SIG-M5 (cell line): ENCODE data around the gene DNAH17.

Experiments
- DNase-seq: peaks from one replicate; lab custom pipeline; 2025; lab: John Stamatoyannopoulos, UW

Gene DNAH17

DNA sequence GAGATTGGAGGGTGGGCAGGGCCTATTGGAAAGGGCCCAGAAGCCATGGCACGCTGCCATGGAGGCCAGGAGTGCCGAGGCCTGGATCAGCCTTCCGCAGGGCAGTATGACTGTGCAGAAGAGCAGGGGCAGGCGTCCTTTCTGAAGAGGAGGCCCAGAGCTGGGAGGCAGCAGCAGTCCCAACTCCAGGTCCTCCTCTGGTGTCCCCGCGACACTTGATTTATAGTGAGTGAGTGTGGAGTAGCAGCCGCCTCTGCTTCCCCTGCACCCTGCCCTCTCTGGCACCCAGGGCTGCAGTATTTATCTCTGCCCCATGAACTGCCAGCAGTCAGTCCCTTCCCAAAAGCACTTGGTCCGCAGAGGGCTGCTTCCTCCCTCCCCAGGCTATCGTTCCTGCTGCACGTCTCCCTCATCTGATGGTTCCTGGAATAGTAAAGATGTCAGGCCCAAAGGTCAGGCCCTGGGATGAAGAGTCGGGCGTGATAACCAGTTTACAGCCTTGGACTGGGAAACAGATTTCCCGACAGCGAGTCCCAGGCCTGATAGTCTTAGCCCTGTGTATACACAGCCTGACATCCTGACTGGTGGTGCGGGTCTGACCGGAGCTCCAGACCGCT, 165.8 kb downstream of the DNAH17 start:
- no peak for DNase-seq

DNA sequence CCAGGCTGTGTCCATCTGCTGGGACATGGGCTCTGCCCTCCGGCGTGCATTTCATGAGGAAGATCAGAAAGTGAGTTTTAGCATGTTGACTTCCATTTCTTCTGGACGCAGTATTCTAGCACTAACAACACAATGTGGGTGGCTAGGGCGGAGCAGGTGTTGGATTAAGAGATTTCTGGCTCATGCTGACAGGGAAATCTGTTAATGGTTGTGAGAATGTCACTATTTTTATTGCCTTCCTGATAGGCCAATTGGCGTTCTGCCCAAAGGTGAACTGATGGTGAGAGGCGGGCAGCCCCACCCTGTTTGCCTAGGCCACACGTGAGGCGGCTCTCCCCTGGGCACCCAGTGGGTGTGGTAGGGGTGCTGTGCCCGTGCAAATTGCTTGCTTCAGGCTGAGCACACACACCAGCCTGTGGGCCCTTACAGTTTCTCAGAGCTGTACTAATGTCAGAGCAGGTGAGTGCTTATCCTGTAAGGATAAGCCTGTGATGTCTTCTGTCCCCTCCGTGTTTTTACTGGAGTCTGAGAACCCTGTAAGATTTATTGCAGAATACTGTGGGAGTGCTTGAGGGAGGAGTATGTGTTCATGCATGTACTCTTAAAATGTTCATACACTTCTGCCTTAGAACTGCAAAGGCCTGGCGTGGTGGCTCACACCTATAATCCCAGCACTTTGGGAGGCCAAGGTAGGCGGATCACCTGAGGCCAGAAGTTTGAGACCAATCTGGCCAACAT, 167.8 kb downstream of the DNAH17 start:
- no peak for DNase-seq

DNA sequence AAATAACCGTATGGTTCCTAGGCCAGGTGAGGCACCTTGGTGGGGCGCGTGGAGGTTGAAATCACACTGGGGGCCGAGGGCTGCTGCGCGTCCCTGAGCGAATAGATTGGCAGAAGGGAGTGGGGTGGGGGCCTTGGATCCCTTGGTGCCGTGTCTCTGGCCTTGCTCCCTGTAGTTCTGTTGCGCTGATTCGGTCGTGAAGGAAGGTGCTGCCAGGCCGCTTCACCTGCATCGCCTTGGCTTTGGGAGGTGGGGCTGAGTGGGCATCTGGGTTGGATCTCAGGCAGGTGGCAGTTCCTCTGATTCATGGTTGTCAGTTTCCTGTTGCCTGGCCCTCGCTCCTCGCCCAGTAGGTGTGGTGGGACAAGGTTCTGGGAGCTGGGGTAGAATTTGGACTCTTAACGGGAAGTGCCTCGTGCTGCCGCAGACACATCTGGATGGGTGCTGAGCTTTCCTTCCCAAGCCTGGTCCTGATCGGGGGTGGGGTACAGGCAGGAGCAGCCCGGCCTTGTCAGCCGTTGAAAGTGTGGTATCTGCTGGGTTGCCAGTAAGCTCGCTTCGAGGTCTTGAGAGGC, 168.6 kb downstream of the DNAH17 start:
- no peak for DNase-seq

DNA sequence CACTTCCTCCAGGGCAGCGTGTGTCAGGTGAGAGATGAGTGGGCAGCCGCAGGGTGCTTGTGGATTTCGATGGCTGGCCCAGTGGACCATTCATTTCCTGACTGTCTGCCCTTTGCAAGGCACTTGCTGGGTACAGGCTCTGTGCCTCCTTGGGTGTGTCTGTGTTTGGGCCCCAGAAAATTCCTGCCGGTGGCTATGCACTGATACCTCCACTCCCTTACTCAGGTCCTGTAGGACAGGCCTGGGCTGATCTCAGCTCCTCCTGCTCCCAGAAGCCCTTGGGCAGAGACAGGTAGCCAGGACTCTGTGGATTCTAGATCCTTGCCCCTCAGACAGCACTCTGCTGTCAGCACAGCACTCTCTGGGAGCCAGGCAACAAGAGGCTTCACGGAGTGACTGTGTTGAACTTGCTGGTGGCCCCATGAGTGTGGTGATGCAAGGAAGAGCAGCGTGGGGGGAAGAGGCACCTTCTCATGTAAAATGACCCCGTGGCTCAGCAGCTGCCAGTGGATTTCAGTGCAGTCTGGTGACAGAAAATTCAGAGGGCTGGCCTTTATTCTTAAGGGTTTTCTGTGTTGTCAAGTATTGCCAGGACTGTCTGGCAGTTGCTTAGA, 169.7 kb downstream of the DNAH17 start:
- DNase-seq = no peak

DNA sequence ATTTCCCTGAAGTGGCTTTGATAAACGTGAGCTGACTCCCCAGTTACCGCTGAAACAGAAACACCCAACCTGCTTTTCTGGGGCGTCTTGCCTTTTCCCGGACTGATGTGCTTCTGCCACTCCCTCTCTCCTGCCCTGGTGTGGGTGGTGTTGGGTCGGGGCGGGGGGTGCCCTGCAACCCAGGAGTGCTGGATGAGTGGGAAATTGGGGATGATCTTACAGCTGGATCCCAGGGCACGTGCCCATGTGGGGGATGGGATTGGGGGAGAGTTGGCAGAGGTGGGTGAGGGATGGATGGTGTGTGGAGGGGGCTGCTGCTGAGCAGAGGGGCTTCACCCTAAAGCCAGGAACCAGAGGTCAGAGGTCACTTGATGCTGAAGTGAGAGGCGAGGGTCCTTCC, 170.3 kb downstream of the DNAH17 start:
- no peak for DNase-seq

DNA sequence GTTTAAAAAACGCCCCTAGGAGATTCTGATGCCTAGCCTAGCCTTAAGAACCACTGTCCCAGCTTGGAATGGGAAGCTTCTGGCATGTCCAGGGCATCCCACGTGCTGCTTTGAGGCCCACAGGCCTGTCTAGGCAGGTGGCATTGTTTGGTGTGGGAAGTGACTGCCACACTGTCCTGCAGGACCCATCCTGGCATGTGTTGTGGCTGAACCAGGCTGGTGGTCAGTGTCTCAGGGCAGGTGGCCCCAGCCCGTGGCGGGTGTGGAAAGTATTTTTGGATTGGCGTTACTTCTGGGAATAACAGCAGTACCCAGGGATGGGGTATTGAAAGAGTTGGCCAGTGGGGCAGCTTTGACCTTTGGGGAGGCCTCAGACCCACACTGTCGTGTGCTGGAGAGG, 170.8 kb downstream of the DNAH17 start:
- no peak for DNase-seq

DNA sequence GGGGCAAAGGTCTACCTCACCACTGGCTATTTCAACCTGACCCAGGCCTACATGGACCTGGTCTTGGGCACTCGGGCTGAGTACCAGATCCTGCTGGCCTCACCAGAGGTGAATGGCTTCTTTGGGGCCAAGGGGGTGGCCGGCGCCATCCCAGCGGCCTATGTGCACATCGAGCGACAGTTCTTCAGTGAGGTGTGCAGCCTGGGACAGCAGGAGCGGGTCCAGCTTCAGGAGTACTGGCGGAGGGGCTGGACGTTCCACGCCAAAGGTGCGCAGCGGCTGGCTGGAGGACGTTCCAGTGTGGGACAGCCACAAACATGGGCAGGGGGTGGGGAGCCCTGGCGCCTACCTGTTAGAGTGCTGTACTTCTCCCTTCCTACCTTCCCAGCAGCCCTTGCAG, 173.4 kb downstream of the DNAH17 start:
- DNase-seq = no peak

DNA sequence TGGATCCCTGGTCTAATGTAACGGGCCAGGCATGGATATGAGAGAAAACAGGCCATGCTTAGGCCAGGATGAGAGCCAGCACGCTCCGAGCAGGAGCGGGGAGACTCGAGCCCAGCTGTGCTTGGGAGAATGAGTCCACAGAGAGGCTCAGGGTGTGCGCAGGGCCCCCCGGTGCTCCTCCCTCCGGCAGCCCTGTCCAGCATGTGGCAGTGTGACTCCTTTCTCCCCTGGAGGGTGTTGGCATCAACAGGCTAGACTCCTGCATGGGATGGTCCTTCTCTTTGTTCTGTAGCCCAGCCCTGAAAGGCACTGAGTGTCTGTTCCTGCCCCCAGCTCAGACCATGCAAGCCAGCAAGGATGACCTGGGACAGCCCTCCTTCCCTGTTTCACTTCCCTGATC, 175.3 kb downstream of the DNAH17 start:
- DNase-seq = no peak

DNA sequence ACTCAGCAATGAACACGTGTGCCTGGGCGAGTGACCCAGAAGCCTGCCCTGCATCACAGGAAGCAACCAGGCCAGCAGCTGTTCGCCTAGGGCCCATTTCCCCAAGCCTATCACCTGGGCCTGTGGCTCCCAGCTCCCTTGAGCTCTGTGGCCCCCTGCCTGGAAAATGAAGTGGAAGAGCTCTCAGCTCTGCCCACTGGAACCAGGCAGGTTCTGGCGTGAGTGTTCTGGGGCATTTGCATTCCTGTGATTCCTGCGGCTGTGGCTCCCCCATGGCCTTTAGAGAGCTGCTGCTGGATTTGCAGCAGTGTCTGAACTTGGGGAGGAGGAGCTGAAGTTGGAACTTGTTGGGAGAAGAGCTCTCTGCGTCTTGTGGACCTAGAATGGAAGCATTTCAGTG, 175.9 kb downstream of the DNAH17 start:
- no peak for DNase-seq

DNA sequence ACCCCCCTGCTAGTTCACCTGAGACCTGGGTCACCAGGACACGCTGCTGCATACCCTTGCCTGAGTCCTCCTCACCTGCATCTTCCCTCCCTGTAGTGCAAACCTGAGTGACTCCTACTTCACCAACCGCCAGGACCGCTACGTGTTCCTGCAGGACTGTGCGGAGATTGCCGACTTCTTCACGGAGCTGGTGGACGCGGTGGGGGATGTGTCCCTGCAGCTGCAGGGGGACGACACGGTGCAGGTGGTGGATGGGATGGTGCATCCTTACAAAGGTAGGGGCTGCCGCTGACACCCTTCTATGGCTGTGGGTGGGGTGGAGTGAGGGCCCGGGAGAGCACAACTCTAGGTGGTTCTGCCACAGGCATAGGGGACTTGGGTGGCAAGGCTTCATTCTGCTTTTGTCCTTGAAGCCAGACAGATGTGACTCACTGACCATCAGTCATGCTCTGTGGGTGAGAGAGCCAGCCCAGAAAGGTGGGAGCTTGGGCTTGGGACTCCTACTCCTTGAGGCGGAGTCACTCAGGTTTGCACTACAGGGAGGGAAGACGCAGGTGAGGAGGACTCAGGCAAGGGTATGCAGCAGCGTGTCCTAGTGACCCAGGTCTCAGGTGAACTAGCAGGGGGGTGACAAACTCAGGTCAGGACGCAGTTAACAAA, 176.5 kb downstream of the DNAH17 start:
- no peak for DNase-seq

DNA sequence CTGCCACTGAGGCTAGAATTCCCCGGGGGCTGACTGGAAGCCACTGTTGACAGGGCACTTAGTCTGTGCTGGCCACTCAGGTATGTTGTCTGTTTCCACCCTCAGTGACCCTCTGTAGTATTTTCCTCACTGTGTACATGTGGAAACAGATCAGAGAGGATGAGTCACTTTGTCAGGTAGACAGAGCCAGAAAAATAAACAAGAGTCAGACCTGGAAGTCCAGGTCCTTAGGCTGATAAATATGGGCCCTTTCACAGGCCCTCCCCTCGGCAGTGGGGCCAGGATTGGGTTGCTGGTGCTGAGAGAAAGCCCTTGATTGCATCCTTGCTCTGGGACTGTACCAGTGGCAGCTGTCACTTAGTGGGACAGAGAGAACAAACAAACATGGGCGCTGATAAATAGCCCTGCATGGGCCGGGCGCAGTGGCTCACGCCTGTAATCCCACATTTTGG, 177.5 kb downstream of the DNAH17 start:
- DNase-seq = no peak

DNA sequence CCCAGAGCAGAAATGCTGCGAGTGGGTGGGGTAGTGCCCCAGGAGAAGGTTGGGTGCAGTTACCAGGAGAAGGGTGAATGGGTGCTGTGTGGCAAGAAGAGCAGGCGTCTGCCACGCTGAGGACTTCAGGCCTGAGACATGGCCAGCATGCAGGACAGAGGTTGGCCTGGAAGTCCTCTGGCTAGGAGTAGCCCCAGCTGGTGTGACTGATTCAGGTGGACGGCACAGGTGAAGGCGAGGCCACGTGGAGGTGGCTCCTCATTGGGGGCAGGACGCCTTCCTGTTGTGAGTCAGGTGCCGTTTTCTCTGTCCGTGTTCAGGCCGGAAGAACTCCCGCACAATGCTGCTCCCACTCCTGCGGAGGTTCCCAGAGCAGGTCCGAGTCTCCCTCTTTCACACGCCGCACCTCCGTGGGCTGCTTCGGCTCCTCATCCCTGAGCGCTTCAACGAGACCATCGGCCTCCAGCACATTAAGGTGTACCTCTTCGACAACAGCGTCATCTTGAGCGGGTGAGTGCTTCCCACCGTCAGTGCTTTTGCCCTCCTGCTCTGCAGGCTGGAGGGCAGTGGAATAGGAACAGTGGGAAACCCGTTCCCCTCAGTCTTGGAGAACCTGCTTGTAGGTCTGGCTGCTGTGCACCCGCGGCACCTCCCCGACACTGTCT, 178.0 kb downstream of the DNAH17 start:
- no peak for DNase-seq

DNA sequence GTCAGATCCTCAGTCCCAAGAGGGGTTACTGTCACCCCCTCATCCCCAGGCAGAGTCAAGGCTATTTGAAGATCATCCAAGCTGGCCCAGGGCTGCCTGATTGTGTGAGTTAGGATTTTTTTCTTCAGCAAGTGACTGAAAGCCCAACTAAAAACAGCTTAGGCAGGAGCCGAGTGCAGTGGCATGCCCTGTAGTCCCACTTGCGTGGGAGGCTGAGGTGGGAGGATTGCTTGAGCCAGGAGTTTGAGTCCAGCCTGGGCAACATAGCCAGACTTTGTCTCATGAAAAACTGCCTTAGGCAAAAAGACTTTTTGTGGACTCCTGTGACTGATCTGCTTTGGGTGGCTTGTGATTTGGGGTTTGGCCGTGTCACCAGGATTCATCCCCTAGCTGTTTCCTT, 178.8 kb downstream of the DNAH17 start:
- DNase-seq = no peak

DNA sequence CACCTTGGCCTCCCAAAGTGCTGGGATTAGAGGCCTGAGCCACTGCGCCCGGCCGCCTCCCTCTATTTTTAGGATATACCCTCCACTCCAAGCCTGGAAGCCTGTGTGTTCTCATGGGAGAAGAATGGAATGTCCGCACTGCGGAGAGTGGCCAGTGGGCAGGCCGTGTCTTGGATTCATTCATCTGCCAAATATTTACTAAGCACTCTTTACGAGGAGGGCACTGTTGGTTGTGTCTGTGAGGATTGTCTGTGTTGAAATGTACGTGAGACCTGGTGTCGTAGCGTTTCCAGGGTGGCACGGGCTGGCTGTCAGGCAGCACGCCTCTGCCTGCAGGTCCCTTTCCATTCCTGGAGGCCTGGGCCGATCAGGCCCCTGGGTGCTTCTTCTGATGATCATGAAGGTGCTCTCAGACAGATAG, 179.5 kb downstream of the DNAH17 start:
- no peak for DNase-seq

DNA sequence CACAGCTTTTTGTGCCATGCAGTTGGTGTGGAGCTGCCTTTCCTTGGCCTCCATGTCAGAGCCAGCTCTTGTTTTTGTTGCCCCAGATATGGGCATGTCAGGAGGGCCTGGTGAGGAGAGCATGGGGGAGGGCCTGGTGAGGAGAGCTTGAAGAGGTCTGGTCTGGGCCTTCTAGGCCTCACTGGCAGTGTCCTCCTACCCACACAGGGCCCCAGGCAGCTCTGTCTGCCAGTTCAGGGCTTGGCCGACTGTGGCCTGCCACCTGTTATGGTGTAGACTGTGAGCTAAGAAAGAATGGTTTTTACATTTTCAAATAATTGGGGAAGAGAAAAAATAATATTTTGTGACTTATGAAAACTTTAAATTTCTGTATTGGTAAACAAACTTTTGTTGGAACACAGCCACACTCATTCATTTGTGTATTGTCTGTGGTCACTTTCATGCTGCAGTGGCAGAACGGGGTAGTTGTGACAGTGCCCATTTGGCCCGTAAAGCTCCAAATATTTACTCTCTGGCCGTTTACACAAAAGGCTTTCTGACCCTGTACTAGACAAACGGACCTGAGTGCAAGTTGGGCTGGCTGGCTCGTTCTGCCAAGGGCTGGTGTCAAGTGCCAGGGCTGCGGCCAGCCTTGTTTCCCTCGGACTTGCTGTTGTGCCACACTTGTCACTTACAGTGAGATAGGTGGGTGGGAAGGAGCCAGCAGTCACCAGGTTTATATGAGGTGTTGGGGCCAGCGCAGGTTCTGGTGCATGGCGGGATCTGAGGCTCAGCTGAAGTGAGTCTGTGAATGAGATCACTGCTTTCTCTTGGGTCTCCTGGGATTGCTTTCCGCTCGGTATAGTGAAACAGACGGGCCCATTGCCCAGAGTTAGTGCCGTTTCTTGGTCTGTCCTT, 180.5 kb downstream of the DNAH17 start:
- DNase-seq = no peak

DNA sequence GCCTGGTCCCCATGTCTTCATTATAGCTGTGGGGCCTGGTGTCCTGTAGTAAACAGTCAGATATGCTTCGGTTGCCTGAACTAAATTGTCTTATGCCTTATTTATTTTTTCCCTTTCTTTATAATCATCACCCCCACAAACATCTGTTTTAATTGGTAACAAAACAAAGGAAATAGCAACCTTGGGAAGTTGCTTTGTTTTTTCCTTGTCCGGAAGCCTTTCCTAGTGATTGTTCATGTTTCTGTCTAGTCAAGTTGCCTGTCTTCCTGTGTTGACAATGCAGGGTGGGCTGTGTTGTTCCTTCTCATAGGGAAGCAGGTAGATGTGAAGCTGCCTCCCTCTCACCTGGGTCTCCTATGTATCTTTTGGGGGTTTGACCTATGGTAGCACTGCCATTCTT, 182.0 kb downstream of the DNAH17 start:
- DNase-seq = no peak

DNA sequence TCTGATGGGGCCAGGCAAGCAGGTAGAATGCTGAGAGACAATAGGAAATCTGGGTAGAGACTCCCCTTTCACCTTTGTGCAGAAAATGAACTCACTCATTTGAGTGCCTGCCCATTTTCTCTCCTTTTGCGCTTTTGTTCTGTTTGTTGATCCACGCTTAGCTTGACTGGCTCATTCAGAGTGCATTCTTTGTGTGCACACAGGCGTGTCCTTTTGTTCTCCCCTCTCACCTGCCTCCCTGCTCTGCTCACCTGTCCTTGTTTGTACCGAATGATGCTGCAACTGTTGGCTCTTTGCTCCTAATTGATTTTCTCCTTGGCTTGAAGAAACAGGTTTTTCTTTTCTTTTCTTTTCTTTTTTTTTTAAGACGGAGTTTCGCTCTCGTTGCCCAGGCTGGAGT, 183.0 kb downstream of the DNAH17 start:
- no peak for DNase-seq

DNA sequence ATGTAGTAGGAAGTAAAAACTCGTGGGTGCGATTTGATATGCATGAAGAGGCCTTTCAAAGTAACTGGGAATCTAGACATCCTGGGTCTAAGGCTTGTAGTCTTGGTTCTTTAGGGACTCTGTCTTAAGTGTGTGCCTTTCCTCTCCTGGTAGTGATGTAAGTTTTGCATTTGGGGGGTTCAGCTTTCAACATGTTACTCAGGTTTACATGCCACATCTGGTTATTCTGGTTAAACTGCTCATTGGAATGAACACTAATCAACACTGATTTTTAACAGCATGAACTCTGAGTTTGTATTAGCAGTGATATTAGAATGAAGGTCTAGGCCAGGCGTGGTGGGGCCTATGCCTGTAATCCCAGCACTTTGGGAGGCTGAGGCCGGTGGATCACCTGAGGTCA, 183.6 kb downstream of the DNAH17 start:
- DNase-seq = no peak

DNA sequence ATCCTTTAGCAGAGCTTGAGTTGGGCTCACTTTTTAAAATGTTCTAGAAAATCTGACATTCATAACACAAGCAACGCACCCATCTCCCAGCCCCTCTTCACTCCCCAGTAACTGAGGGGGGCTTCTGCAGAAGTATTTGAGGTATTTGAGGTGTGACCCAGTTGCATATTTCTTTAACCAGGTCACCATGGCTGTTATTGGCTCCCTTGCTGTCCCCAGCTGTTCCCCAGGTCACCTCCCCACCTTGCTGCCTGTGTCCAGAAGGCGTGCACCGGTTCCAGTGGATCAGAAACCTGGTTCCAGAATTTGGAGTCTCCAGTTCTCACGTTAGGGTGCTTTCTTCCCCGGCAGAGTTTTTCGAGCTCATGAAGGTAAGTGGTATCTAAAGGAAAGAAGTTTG, 184.9 kb downstream of the DNAH17 start:
- no peak for DNase-seq

DNA sequence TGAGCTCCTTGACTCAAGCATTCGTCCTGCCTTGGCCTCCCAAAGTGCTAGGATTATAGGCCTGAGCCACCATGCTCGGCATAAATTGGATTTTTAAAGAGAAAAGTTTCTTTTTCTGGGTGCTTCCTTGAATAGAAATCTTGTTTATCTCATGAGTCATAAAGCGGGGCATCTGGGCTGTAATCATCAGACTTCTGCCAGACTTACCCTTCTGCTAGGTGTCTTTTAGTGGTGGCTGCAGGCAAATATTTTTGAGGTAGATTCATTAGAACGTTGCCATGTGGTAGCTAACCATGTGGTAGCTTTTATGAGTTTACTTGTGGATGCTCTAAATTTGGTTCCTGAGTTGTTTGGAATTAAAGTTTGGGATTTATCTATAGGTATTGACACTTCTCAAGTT, 185.4 kb downstream of the DNAH17 start:
- DNase-seq = no peak

DNA sequence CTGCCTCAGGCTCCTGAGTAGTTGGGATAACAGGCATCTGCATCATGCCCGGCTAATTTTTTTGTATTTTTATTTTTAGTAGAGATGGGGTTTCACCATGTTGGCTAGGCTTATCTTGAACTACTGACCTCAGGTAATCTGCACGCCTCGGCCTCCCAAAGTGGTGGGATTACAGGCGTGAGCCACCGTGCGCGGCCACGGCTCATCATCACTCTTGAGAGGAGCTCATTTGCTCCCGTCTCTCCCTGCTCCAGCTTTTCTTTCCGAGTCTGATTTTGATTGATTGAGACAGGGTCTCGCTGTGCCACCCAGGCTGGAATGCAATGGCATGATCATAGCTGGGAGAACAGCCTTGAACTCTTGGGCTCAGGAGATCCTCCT, 186.2 kb downstream of the DNAH17 start:
- DNase-seq = no peak
